ENCODE data around the gene RASGRP2. TPM values are rescaled to one million over a fixed set of nuclear protein-coding genes. Genes with fewer than 3 reads are reported as not detected.

RASGRP2 gene
- total and polyA plus RNA-seq, 7 experiments from 2014 or later, result 197 to 697 (median 577) TPM

GRCh38 chr11:64679846-64680245 is 64.1 kb downstream of the RASGRP2 start:
- DNase-seq (no peak), ATAC-seq (no peak)
- Mint-ChIP-seq H3K36me3 (no peaks in the 10 kb centered on the region), H3K4me3 (no peak overlapping the region), H3K27ac (no peak overlapping the region), H3K27me3 (peaks cover 11 to 49% (median 19%) of the 10 kb centered on the region in 5 donors), H3K4me1 (peaks cover 0 to 6% (median 0%) of the 10 kb centered on the region in 7 donors), H3K9me3 (no peaks in the 10 kb centered on the region)
- ChIA-PET POLR2A (no interaction called here), CTCF (interaction anchor here (0.9 kb wide), 1 partner anchor 9 kb away, joined by 3 read pairs; no protein-coding TSS in a partner anchor)
- no peaks in the 10 kb centered on the region for H3K36me3 ChIP-seq (ENCODE audit: control insufficient read depth in 2 of 3, insufficient read depth in 3 of 3, low read length in 3 of 3)
- H3K4me3 ChIP-seq (ENCODE audit: low read length), result no peak overlapping the region
- intact Hi-C loops (cut with micrococcal nuclease), result no loop called here
- H3K4me1 ChIP-seq (ENCODE audit: control insufficient read depth in 2 of 2, insufficient read depth in 2 of 2, low read length in 2 of 2), result no peaks in the 10 kb centered on the region
- no peaks in the 10 kb centered on the region for H3K27me3 ChIP-seq (ENCODE audit: control insufficient read depth in 2 of 2, insufficient read depth in 2 of 2, low read length in 2 of 2)
- H3K27ac ChIP-seq (ENCODE audit: low read depth, low read length), result no peak overlapping the region
- H3K9me3 ChIP-seq (ENCODE audit: control insufficient read depth in 2 of 3, low read length in 3 of 3), result no peaks in the 10 kb centered on the region

DNA sequence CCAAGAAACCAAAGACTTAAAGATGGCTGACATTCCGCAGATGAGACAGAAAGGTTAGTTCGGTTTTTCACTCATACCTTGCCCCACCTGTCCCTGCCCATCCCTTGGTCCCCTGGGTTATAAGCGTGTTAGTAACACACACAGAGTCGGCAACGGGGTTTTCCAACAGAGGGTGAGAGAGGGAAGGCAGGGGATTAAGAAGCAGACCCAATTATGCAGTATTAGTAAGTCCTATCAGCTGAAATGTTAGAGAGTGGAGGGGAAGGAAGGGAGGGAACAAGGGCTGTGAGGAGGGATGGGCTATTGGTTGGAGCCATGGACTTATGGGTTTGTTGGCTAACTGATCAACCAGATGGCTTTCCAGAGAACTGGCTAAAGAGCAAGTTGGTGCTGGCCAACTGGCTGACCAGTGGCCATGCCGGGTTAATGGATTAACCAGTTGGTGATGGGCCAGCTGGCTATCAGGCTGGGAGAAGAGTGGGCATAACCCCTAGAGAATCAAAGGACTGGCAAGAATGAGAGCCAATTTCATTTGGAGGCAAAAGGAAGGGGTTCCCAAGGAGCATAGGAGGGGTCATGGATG is 66.4 kb downstream of the RASGRP2 start:
- H3K9me3 Mint-ChIP-seq, result no peaks in the 10 kb centered on the region
- peaks cover 11 to 54% (median 21%) of the 10 kb centered on the region in 5 donors for H3K27me3 Mint-ChIP-seq
- H3K4me3 Mint-ChIP-seq, result no peak overlapping the region
- peaks cover 0 to 6% (median 0%) of the 10 kb centered on the region in 7 donors for H3K4me1 Mint-ChIP-seq
- no peak overlapping the region for H3K27ac Mint-ChIP-seq
- H3K36me3 Mint-ChIP-seq, result no peaks in the 10 kb centered on the region
- Histone ChIP-seq H3K4me3 (ENCODE audit: low read length) (no peak overlapping the region), H3K36me3 (ENCODE audit: control insufficient read depth in 2 of 3, insufficient read depth in 3 of 3, low read length in 3 of 3) (no peaks in the 10 kb centered on the region), H3K27me3 (ENCODE audit: control insufficient read depth in 2 of 2, insufficient read depth in 2 of 2, low read length in 2 of 2) (no peaks in the 10 kb centered on the region), H3K9me3 (ENCODE audit: control insufficient read depth in 2 of 3, low read length in 3 of 3) (no peaks in the 10 kb centered on the region), H3K27ac (ENCODE audit: low read depth, low read length) (no peak overlapping the region), H3K4me1 (ENCODE audit: control insufficient read depth in 2 of 2, insufficient read depth in 2 of 2, low read length in 2 of 2) (no peaks in the 10 kb centered on the region)
- intact Hi-C loops (cut with micrococcal nuclease), result no loop called here
- ATAC-seq, result no peak
- ChIA-PET POLR2A (no interaction called here), CTCF (no interaction called here)
- DNase-seq, result no peak

Other genes starting within 250 kb of the RASGRP2 start
- not detected for gene SLC22A11, start 188.2 kb downstream of the RASGRP2 start, total RNA-seq
- gene SLC22A11, start 188.2 kb downstream of the RASGRP2 start, polyA plus RNA-seq, result not detected
- gene SLC22A12, start 152.9 kb downstream of the RASGRP2 start, total RNA-seq, result not detected
- gene SLC22A12, start 152.9 kb downstream of the RASGRP2 start, polyA plus RNA-seq, result not detected
- under 1 TPM in 3 of 5 experiments, not detected in 2; 0.07 to 0.71 (median 0.27) TPM for gene NRXN2, start 20.9 kb downstream of the RASGRP2 start, total RNA-seq
- gene NRXN2, start 20.9 kb downstream of the RASGRP2 start, polyA plus RNA-seq, result not detected
- 10 to 100 TPM in 4 of 5 experiments, 1 to 10 TPM in 1; 8.0 to 16.2 (median 13.9) TPM for gene PYGM, start 15.8 kb upstream of the RASGRP2 start, total RNA-seq
- under 1 TPM; 0.26 to 0.64 TPM for gene PYGM, start 15.8 kb upstream of the RASGRP2 start, polyA plus RNA-seq
- gene SF1, start 34.4 kb upstream of the RASGRP2 start, total RNA-seq, result 1,000 to 10,000 TPM in 2 of 5 experiments, 100 to 1,000 TPM in 3; 462 to 1,612 (median 904) TPM
- 100 to 1,000 TPM; 101 to 155 TPM for gene SF1, start 34.4 kb upstream of the RASGRP2 start, polyA plus RNA-seq
- 100 to 1,000 TPM in 2 of 5 experiments, 10 to 100 TPM in 3; 75.2 to 130 (median 84.3) TPM for gene MAP4K2, start 59.1 kb upstream of the RASGRP2 start, total RNA-seq
- 10 to 100 TPM; 40.7 to 63.0 TPM for gene MAP4K2, start 59.1 kb upstream of the RASGRP2 start, polyA plus RNA-seq
- gene MEN1, start 66.4 kb upstream of the RASGRP2 start, total RNA-seq, result 10 to 100 TPM; 25.7 to 46.4 (median 38.0) TPM
- 10 to 100 TPM; 33.8 to 54.9 TPM for gene MEN1, start 66.4 kb upstream of the RASGRP2 start, polyA plus RNA-seq
- 1 to 10 TPM in 4 of 5 experiments, under 1 TPM in 1; 0.22 to 9.2 (median 8.1) TPM for gene CDC42BPG, start 100.5 kb upstream of the RASGRP2 start, total RNA-seq
- under 1 TPM; 0.27 to 0.47 TPM for gene CDC42BPG, start 100.5 kb upstream of the RASGRP2 start, polyA plus RNA-seq
- 100 to 1,000 TPM; 124 to 263 (median 208) TPM for gene EHD1, start 134.5 kb upstream of the RASGRP2 start, total RNA-seq
- gene EHD1, start 134.5 kb upstream of the RASGRP2 start, polyA plus RNA-seq, result 100 to 1,000 TPM; 102 to 141 TPM
- gene ATG2A, start 173.1 kb upstream of the RASGRP2 start, total RNA-seq, result 100 to 1,000 TPM in 1 of 5 experiments, 10 to 100 TPM in 4; 30.6 to 105 (median 36.2) TPM
- gene ATG2A, start 173.1 kb upstream of the RASGRP2 start, polyA plus RNA-seq, result 1 to 10 TPM; 3.4 to 5.2 TPM
- 10 to 100 TPM; 11.9 to 19.1 (median 18.8) TPM for gene PPP2R5B, start 180.5 kb upstream of the RASGRP2 start, total RNA-seq
- gene PPP2R5B, start 180.5 kb upstream of the RASGRP2 start, polyA plus RNA-seq, result 1 to 10 TPM; 4.5 to 7.5 TPM
- under 1 TPM in 1 of 5 experiments, not detected in 4; 0.48 TPM for gene GPHA2, start 191.8 kb upstream of the RASGRP2 start, total RNA-seq
- gene GPHA2, start 191.8 kb upstream of the RASGRP2 start, polyA plus RNA-seq, result not detected
- 1 to 10 TPM in 1 of 5 experiments, under 1 TPM in 3, not detected in 1; 0.48 to 1.1 (median 0.85) TPM for gene MAJIN, start 228.0 kb upstream of the RASGRP2 start, total RNA-seq
- gene MAJIN, start 228.0 kb upstream of the RASGRP2 start, polyA plus RNA-seq, result 1 to 10 TPM in 1 of 2 donors, not detected in 1; 1.2 TPM